H9 (cell line): Measurements from ENCODE around the gene GNAO1. TPM values are rescaled to one million over a fixed set of nuclear protein-coding genes. Genes with fewer than 3 reads are reported as not detected.
A peak's percentile ranks its signal among the peaks of the same experiment; 100 is the strongest.

Experiments used
- DNase-seq: peaks from one replicate; pipeline ENCODE4 v3.0.0-alpha.2; 2017
- H2AFZ ChIP-seq: one replicate; pipeline ENCODE4 v1.6.1; 2013; ENCODE audit warnings: mild to moderate bottlenecking, low read length, control low read depth, moderate library complexity
- H2AK5ac ChIP-seq: 2 replicates; pipeline ENCODE4 v1.6.1; 2013; ENCODE audit warnings: low read length, control low read depth, mixed read lengths; ENCODE audit not compliant: insufficient read length
- H2BK120ac ChIP-seq: one replicate; pipeline ENCODE4 v1.6.1; 2013; ENCODE audit warnings: low read depth, mild to moderate bottlenecking, low read length, control low read depth, inconsistent platforms; ENCODE audit not compliant: poor library complexity, severe bottlenecking
- H2BK12ac ChIP-seq: 2 replicates; pipeline ENCODE4 v1.6.1; 2013; ENCODE audit warnings: low read length, control low read depth, mixed read lengths, low read depth; ENCODE audit not compliant: insufficient read length
- H2BK15ac ChIP-seq: 2 replicates; pipeline ENCODE4 v1.6.1; 2013; ENCODE audit warnings: low read depth, low read length, control low read depth
- H2BK20ac ChIP-seq: one replicate; pipeline ENCODE4 v1.6.1; 2013; ENCODE audit warnings: low read depth, mild to moderate bottlenecking, low read length, control low read depth, inconsistent platforms; ENCODE audit not compliant: poor library complexity, severe bottlenecking
- H2BK5ac ChIP-seq: 2 replicates; pipeline ENCODE4 v1.6.1; 2013; ENCODE audit warnings: low read length, control low read depth, mixed read lengths; ENCODE audit not compliant: insufficient read length
- H3K14ac ChIP-seq: 2 replicates; pipeline ENCODE4 v1.6.1; 2013; ENCODE audit warnings: low read length, control low read depth; ENCODE audit not compliant: insufficient read depth
- H3K18ac ChIP-seq: 2 replicates; pipeline ENCODE4 v1.6.1; 2013; ENCODE audit warnings: low read depth, mild to moderate bottlenecking, mixed read lengths, low read length, control low read depth; ENCODE audit not compliant: insufficient read length
- H3K23ac ChIP-seq: 2 replicates; pipeline ENCODE4 v1.6.1; 2013; ENCODE audit warnings: low read length, control low read depth, mixed read lengths, low read depth; ENCODE audit not compliant: insufficient read length
- H3K23me2 ChIP-seq: 2 replicates; pipeline ENCODE4 v1.6.1; 2013; ENCODE audit warnings: low read depth, mild to moderate bottlenecking, mixed read lengths, low read length, control low read depth; ENCODE audit not compliant: insufficient read length, poor library complexity, severe bottlenecking
- H3K27ac ChIP-seq: 2 replicates; pipeline ENCODE4 v1.5.1; 2013; ENCODE audit warnings: low read length, control low read depth, mixed read lengths, low read depth; ENCODE audit not compliant: insufficient read length
- H3K27me3 ChIP-seq: 2 replicates; pipeline ENCODE4 v1.6.1; 2013; ENCODE audit warnings: low read length, control low read depth, inconsistent platforms; ENCODE audit not compliant: insufficient read depth
- H3K4ac ChIP-seq: 2 replicates; pipeline ENCODE4 v1.6.1; 2013; ENCODE audit warnings: low read depth, mild to moderate bottlenecking, control low read depth, inconsistent platforms, low read length, moderate library complexity
- H3K4me1 ChIP-seq: 2 replicates; pipeline ENCODE4 v1.6.1; 2013; ENCODE audit warnings: low read length, control low read depth, inconsistent platforms; ENCODE audit not compliant: insufficient read depth
- H3K4me2 ChIP-seq: 2 replicates; pipeline ENCODE4 v1.6.1; 2013; ENCODE audit warnings: low read length, control low read depth, mixed read lengths; ENCODE audit not compliant: insufficient read length, insufficient read depth
- H3K56ac ChIP-seq: 2 replicates; pipeline ENCODE4 v1.6.1; 2013; ENCODE audit warnings: low read depth, mild to moderate bottlenecking, mixed read lengths, low read length, control low read depth; ENCODE audit not compliant: insufficient read length
- H3K79me1 ChIP-seq: 2 replicates; pipeline ENCODE4 v1.6.1; 2013; ENCODE audit warnings: low read depth, mild to moderate bottlenecking, moderate library complexity, low read length, control low read depth, inconsistent platforms; ENCODE audit not compliant: insufficient read depth, poor library complexity, severe bottlenecking
- H3K79me2 ChIP-seq: 2 replicates; pipeline ENCODE4 v1.6.1; 2013; ENCODE audit warnings: low read length, control low read depth, inconsistent platforms; ENCODE audit not compliant: insufficient read depth
- H3K9ac ChIP-seq: 2 replicates; pipeline ENCODE4 v1.6.1; 2013; ENCODE audit warnings: low read length, control low read depth, mixed read lengths; ENCODE audit not compliant: insufficient read length; ENCODE audit errors: extremely low read depth
- H3K9me3 ChIP-seq: one replicate; pipeline ENCODE4 v1.6.1; 2013; ENCODE audit warnings: low read depth, low read length, inconsistent platforms; ENCODE audit not compliant: control insufficient read depth
- H3T11ph ChIP-seq: one replicate; pipeline ENCODE4 v1.6.1; 2013; ENCODE audit warnings: mild to moderate bottlenecking, low read length, control low read depth, inconsistent platforms
- H4K20me1 ChIP-seq: one replicate; pipeline ENCODE4 v1.6.1; 2013; ENCODE audit not compliant: control insufficient read depth, insufficient read length, insufficient read depth
- H4K5ac ChIP-seq: 2 replicates; pipeline ENCODE4 v1.6.1; 2013; ENCODE audit warnings: low read depth, mild to moderate bottlenecking, mixed read lengths, low read length, control low read depth; ENCODE audit not compliant: insufficient read length
- H4K8ac ChIP-seq: replicated peaks from 2 replicates; pipeline ENCODE4 v1.6.1; 2013; ENCODE audit warnings: low read length, control low read depth, mixed read lengths, low read depth; ENCODE audit not compliant: insufficient read length
- H4K91ac ChIP-seq: 2 replicates; pipeline ENCODE4 v1.6.1; 2013; ENCODE audit warnings: low read depth, mild to moderate bottlenecking, moderate library complexity, mixed read lengths, low read length, control low read depth; ENCODE audit not compliant: insufficient read length
- H3K27ac Mint-ChIP-seq, 3 experiments: 2 replicates in 2 of 3; 3 replicates in 1 of 3; pipeline ENCODE4 v1.8.0; 2020 to 2021; ENCODE audit warnings: mixed read lengths in 3 of 3, mild to moderate bottlenecking in 1 of 3, moderate library complexity in 1 of 3
- H3K27me3 Mint-ChIP-seq: 2 replicates; pipeline ENCODE4 v1.8.0; 2021; ENCODE audit warnings: low read depth, mild to moderate bottlenecking, moderate library complexity, mixed read lengths
- H3K36me3 Mint-ChIP-seq, 3 experiments: 2 replicates in 2 of 3; 3 replicates in 1 of 3; pipeline ENCODE4 v1.8.0; 2020 to 2021; ENCODE audit warnings: low read depth in 3 of 3, mixed read lengths in 3 of 3; ENCODE audit not compliant: insufficient read depth in 1 of 3
- H3K4me1 Mint-ChIP-seq, 2 experiments: 2 replicates each; pipeline ENCODE4 v1.8.0; 2020; ENCODE audit warnings: mixed read lengths in 2 of 2
- H3K4me3 Mint-ChIP-seq, 2 experiments: 2 replicates in 1 of 2; 3 replicates in 1 of 2; pipeline ENCODE4 v1.8.0; 2020 to 2021; ENCODE audit warnings: mild to moderate bottlenecking in 2 of 2, mixed read lengths in 2 of 2, moderate library complexity in 1 of 2
- H3K9me3 Mint-ChIP-seq, 2 experiments: 2 replicates in 1 of 2; 3 replicates in 1 of 2; pipeline ENCODE4 v1.8.0; 2020; ENCODE audit warnings: mild to moderate bottlenecking in 2 of 2, mixed read lengths in 2 of 2, moderate library complexity in 1 of 2
- WGBS: extraction: QIAGEN DNeasy Blood & Tissue Kit; methylation state at CpG from one replicate; pipeline ENCODE4 v1.1.7; 2013; ENCODE audit warnings: missing lambda C conversion rate, low lambda C conversion rate, mixed read lengths; ENCODE audit not compliant: insufficient read length; ENCODE audit errors: extremely low coverage; 5-methylcytosine and 5-hydroxymethylcytosine counted together
- total RNA-seq: library from RNA; stranded (reverse); gene quantifications from 2 replicates; pipeline ENCODE4 v1.2.1, GENCODE V29; 2021
- TF ChIP-seq, protein P1 (sequence below): fragments of 200-600 bp; sonication (generic); conservative IDR thresholded peaks from 3 replicates; pipeline ENCODE4 v1.8.0; 2021; ENCODE audit warnings: antibody characterized with exemption, mild to moderate bottlenecking

GNAO1 gene
- total RNA-seq, 1 experiment from 2014 or later, result 16.9 TPM

- peaks cover 41% of the 10 kb centered on the region for H3K27me3 Mint-ChIP-seq
- H3K27ac ChIP-seq, result no peak overlapping the region
- H3K18ac ChIP-seq, result no peak overlapping the region
- no peak overlapping the region for H4K8ac ChIP-seq
- H3K4me1 Mint-ChIP-seq, result peaks cover 35 to 50% of the 10 kb centered on the region in 2 experiments
- H2BK5ac ChIP-seq, result no peak overlapping the region
- no peak overlapping the region for H3K4me3 Mint-ChIP-seq
- no peak overlapping the region for H2BK120ac ChIP-seq
- H3K23ac ChIP-seq, result no peak overlapping the region
- H3K36me3 Mint-ChIP-seq, result peaks cover 0 to 3% (median 0%) of the 10 kb centered on the region in 3 experiments; a peak in 3 of 7 replicates
- no peak overlapping the region for H3K4ac ChIP-seq
- no peaks in the 10 kb centered on the region for H3K23me2 ChIP-seq
- no peak overlapping the region for H3K9ac ChIP-seq
- H3K56ac ChIP-seq, result no peak overlapping the region
- DNase-seq, result no peak
- WGBS, result no CpG with 5 or more reads among the region's 8 CpGs
- H2AFZ ChIP-seq, result no peak overlapping the region
- no peak overlapping the region for H2BK20ac ChIP-seq
- H4K20me1 ChIP-seq, result no peaks in the 10 kb centered on the region
- H3K79me2 ChIP-seq, result no peaks in the 10 kb centered on the region
- H3K9me3 ChIP-seq, result no peaks in the 10 kb centered on the region
- H3K27ac Mint-ChIP-seq, result no peak overlapping the region; a peak in 1 of 7 replicates
- H3K4me1 ChIP-seq, result peaks cover 2% of the 10 kb centered on the region; the same call in 1 of the 2 replicates
- H3T11ph ChIP-seq, result no peak overlapping the region
- H4K91ac ChIP-seq, result no peak overlapping the region
- H3K9me3 Mint-ChIP-seq, result no peaks in the 10 kb centered on the region
- H3K14ac ChIP-seq, result 0 out of 2 replicates have a peak overlapping the region, but pooled peaks have one; percentile 6
- no peaks in the 10 kb centered on the region for H3K79me1 ChIP-seq
- H3K4me2 ChIP-seq, result no peak overlapping the region
- no peaks in the 10 kb centered on the region for H3K27me3 ChIP-seq
- no peak overlapping the region for H2BK12ac ChIP-seq
- TF ChIP-seq, protein P1, sequence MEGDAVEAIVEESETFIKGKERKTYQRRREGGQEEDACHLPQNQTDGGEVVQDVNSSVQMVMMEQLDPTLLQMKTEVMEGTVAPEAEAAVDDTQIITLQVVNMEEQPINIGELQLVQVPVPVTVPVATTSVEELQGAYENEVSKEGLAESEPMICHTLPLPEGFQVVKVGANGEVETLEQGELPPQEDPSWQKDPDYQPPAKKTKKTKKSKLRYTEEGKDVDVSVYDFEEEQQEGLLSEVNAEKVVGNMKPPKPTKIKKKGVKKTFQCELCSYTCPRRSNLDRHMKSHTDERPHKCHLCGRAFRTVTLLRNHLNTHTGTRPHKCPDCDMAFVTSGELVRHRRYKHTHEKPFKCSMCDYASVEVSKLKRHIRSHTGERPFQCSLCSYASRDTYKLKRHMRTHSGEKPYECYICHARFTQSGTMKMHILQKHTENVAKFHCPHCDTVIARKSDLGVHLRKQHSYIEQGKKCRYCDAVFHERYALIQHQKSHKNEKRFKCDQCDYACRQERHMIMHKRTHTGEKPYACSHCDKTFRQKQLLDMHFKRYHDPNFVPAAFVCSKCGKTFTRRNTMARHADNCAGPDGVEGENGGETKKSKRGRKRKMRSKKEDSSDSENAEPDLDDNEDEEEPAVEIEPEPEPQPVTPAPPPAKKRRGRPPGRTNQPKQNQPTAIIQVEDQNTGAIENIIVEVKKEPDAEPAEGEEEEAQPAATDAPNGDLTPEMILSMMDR, result no peak
- no peak overlapping the region for H2BK15ac ChIP-seq
- no peak overlapping the region for H2AK5ac ChIP-seq
- no peak overlapping the region for H4K5ac ChIP-seq
These were observed 103.9 kb downstream of the GNAO1 start for GRCh38 chr16:56295059-56295665.
